Eye (tissue), 1 donor: ENCODE results near the gene EME2.

Experiments used
- DNase-seq: peaks from one replicate; pipeline ENCODE4 v3.0.0-alpha.2; 2015

The EME2 gene

GRCh38 chr16:1745900-1746692, 26.5 kb upstream of the EME2 start:
- DNase-seq, result no peak

DNA sequence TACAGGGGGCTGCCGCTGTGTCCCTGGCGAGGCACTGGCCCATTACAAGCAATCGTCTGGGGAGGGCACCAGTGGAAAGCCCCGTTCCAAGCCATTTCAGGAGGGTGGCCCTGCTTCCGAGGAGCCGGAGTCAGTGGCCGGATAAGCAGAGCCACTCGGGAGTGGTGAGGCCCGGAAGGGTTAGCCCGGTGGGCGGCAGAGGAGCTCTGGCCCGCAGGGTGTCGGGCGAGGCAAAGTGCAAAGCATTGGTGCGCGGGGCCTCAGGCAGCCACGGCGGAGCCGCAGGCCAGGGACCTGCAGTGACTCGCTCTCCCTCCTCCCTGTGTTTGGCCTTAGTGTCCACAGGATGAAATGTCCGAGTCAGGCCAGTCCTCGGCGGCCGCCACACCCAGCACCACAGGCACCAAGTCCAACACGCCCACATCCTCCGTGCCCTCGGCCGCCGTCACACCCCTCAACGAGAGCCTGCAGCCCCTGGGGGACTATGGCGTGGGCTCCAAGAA, 25.9 kb upstream of the EME2 start:
- DNase-seq, result no peak

GRCh38 chr16:1747934-1748333, 24.7 kb upstream of the EME2 start:
- DNase-seq, result no peak

- no peak for DNase-seq
Measured at GRCh38 chr16:1749152-1750117, 23.2 kb upstream of the EME2 start.

DNA sequence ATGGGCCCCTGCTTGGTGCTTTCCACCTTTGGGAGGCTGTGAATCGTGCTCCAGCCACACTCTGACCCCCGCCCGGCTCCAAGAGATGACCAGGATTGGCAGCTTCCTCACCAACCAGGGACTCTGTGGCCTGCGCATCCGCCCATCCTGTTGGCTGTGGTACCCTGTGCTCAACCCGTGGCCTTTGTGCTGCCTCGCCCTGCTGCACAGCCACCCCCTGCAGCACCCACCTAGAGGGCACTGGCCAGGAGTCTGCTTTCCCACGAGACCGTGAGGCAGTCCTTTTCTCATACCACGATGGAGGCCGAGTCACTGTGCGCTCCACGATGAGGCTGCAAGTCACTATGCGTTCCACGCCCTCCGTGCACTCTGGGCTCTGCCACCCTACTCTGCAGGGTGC, 20.7 kb upstream of the EME2 start:
- DNase-seq, result no peak

DNA sequence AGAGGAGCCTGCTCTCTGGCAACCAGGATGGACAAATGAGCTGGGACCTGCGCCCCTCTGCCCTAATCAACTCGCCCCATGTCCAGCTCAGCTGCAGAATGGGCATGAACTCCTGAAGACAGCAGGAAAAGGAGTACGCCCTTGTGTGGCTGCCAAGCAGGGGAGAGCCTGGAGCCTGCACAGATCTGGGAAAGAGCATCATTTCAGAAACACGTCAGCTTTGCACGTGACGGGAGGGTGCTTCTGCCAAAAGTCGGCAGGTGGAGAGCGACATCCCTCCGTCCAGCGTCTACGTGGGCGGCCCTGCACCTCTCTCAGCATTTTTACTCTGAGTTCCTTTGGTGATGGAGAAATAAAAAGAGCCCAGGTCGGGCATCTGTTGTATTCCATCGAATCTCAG, 19.8 kb upstream of the EME2 start:
- no peak for DNase-seq

- no peak for DNase-seq
Measured at GRCh38 chr16:1754204-1754603, 18.4 kb upstream of the EME2 start.

DNA sequence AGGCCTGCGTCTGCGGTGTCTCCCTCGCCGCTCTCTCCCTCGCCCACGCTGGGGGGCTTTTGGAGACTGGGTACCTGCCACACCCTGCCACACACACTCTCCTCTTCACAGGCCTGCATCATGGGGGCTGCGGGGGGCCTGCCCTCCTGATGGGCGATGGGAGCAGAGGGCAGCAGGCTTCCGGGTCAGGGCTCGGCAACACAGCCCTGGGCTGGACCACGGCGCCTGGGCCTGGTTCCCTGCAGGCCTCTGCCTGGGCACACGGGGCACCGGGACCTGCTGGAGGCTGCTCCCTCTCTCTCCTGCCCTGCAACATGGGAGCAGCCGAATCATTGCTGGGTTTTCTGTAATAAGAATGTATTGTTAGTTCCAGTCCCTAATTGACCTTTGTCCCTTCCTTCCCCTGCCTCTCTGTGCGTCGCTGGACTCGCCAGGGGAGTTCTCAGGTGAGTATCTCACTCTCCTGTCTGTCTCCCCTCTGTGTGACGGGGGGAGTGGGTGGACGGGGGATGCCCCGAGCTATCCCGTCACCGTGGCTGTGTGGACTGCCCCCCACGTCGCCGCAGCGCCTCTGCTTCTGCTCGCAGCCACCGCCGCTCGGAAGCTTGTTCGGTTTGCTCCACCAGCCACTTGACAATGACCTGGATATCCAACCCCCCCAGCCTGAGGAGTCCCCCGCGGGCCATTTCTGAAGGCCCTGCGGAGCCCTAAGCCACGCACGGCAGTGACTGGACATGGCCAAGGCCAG, 14.7 kb upstream of the EME2 start:
- DNase-seq, result no peak

GRCh38 chr16:1758923-1759322, 13.7 kb upstream of the EME2 start:
- DNase-seq, result no peak

DNA sequence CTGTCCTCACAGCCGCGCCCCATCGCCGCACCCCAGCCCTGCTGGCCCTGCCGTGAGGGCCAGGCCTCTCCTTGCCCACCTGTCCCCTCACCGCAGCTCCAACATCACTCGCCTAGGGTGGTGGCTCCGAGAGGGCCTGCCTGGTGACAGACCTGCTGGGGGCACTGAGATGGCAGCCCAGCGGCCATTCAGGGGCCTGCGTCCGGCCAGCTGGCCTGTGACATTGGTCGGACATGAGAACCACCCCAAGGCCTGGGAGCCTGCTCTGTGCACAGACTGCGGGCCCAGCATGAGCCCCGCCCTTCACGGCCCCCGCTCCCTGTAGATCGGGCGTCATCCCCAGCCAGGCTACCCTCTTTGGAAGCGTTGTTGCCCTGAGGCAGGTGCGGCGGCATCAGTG, 13.1 kb upstream of the EME2 start:
- no peak for DNase-seq

DNA sequence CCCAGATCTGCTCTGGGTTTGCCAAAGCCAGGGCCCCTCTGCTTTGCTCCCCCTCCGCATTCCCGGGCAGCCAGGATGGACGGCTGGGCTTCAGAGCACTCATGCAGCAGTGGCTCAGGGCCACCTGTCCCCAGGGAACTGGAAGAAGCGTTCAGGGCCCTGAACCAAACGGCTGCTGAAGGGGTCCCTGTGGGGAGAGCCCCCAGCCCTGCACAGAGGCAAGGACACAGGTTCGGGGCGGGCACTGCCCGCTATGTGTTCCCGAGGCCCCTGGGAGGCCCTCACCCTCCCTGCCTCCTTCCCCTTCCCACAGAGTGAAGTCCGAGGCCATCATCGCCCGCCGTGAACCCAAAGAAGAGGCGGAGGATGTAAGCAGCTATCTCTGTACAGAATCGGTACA, 11.7 kb upstream of the EME2 start:
- DNase-seq, result no peak

GRCh38 chr16:1761751-1762150, 10.9 kb upstream of the EME2 start:
- no peak for DNase-seq

- no peak for DNase-seq
Measured at GRCh38 chr16:1762196-1762878, 10.3 kb upstream of the EME2 start.

GRCh38 chr16:1762879-1763520, 9.6 kb upstream of the EME2 start:
- DNase-seq, result no peak

GRCh38 chr16:1763521-1764511, 8.8 kb upstream of the EME2 start:
- DNase-seq, result peak; percentile 78

- DNase-seq, result no peak
Measured at GRCh38 chr16:1764971-1765370, 7.6 kb upstream of the EME2 start.

DNA sequence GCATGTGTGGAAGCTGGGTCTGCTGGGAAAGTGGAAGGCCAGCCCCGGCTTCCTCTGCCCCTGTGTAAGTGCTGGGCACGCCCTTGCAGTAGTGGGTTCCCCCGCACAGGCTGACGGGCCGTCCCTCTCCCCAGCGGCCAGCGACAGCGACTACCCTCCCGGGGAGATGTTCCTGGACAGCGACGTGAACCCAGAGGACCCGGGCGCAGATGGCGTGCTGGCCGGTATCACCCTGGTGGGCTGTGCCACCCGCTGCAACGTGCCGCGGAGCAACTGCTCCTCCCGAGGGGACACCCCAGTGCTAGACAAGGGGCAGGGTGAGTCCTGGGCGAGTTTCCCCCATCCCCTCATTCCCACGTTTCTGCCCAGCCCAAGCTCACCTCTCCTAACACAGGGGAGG, 6.8 kb upstream of the EME2 start:
- DNase-seq, result no peak

DNA sequence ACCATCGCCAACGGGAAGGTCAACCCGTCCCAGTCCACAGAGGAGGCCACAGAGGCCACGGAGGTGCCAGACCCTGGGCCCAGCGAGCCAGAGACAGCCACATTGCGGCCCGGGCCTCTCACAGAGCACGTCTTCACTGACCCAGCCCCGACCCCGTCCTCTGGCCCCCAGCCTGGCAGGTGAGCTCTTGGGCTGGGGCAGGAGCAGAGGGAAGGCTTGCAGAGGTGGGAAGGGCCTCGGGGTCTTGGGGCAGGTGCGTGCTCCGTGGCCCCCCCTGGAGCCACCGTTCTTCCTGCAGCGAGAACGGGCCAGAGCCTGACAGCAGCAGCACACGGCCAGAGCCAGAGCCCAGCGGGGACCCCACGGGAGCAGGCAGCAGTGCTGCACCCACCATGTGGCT, 6.4 kb upstream of the EME2 start:
- DNase-seq, result no peak

GRCh38 chr16:1766701-1767100, 5.9 kb upstream of the EME2 start:
- no peak for DNase-seq

DNA sequence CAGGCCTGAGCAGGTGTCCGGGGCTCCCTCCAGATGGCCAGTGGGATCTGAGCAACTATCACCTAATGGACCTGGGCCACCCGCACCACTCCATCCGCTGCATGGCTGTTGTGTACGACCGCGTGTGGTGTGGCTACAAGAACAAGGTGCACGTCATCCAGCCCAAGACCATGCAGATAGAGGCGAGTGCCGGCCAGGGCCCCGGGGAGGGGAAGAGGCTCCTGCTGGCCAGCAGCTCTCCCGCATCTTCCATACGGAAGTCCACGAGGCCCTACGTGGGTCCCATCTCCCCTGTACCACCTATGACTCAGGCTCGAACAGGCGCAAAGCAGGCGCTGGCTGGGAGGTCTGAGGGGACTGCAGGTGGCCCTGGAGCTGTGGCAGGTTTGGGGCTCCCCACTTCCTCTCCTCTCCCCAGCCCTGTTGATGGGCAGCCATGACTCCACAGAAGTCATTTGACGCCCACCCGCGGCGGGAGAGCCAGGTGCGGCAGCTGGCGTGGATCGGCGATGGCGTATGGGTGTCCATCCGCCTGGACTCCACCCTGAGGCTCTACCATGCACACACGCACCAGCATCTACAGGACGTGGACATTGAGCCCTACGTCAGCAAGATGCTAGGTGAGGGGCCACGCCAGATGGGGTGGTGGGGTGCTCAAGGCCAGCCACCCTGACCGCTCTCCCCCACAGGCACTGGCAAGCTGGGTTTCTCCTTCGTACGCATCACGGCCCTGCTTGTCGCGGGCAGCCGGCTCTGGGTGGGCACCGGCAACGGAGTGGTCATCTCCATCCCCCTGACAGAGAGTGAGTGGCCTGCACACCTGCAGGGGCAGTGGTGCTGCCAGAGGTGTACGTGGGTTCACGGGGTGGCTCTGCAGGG, 5.3 kb upstream of the EME2 start:
- DNase-seq, result no peak
